HepG2 (cell line): Measurements from ENCODE around the gene TSPAN12. TPM values are rescaled to one million over a fixed set of nuclear protein-coding genes. Genes with fewer than 3 reads are reported as not detected.

Experiments
- ATAC-seq: fragments of 200-7000 bp; cut with Tn5 transposase; 3 replicates; pipeline ENCODE4 v1.9.1; 2020; ENCODE audit warnings: mild to moderate bottlenecking, moderate library complexity
- BruUV-seq: library from RNA; stranded (reverse); fragments of 400-500 nt; replicated peaks from 2 replicates; lab custom pipeline; 2021; lab: Mats Ljungman, UMichigan
- CTCF ChIA-PET: fragments of 300-600 bp; formaldehyde crosslinking; extraction: SDS; loops from one replicate; lab custom pipeline; 2021; ENCODE audit warnings: low total read pairs, inconsistent platforms, low intra/inter-chr PET ratio; lab: Yijun Ruan, JAX
- POLR2A ChIA-PET: fragments of 350-600 bp; sonication (Branson Sonifier 250); formaldehyde crosslinking; loops from one replicate; lab custom pipeline; 2020; ENCODE audit warnings: antibody characterized with exemption, inconsistent platforms; lab: Yijun Ruan, JAX
- DNase-seq: peaks from one replicate; pipeline ENCODE4 v3.0.0-alpha.2; 2015; ENCODE audit warnings: low spot score
- FAIRE-seq: peaks from 3 replicates; lab custom pipeline; 2011; peaks lifted over from hg19 to GRCh38; lab: Jason Lieb, UNC
- H2AFZ ChIP-seq: one replicate; pipeline ENCODE4 v1.6.1; 2011; ENCODE audit warnings: low read length, inconsistent platforms
- H3K27ac ChIP-seq: fragments of 300-600 bp; 3 replicates; pipeline ENCODE4 v1.8.0; 2011; ENCODE audit warnings: mixed run types, mild to moderate bottlenecking, mixed read lengths, low read length, inconsistent platforms; ENCODE audit not compliant: insufficient read depth; ENCODE audit errors: extremely low read length
- H3K27me3 ChIP-seq, 2 experiments: fragments of 200-600 bp in 1 of 2; 2 replicates in 1 of 2; 3 replicates in 1 of 2; pipeline versions ENCODE4 v1.6.0 to v1.8.0; 2011; ENCODE audit warnings: low read length in 2 of 2, mild to moderate bottlenecking in 2 of 2, moderate library complexity in 2 of 2, inconsistent platforms in 1 of 2; ENCODE audit not compliant: insufficient read depth in 2 of 2, control insufficient read depth in 1 of 2
- H3K36me3 ChIP-seq, 2 experiments: fragments of 200-600 bp in 1 of 2; replicated peaks in 1 of 2; 2 replicates in 1 of 2; 3 replicates in 1 of 2; pipeline versions ENCODE4 v1.5.1 to v1.8.0; 2011; ENCODE audit warnings: low read length in 2 of 2, inconsistent platforms in 1 of 2; ENCODE audit not compliant: insufficient read depth in 2 of 2, control insufficient read depth in 1 of 2
- H3K4me1 ChIP-seq: 2 replicates; pipeline ENCODE4 v1.5.1; 2012; ENCODE audit warnings: low read length, inconsistent platforms; ENCODE audit not compliant: insufficient read depth
- H3K4me2 ChIP-seq: 2 replicates; pipeline ENCODE4 v1.6.0; 2011; ENCODE audit warnings: low read depth, low read length, inconsistent platforms
- H3K4me3 ChIP-seq, 3 experiments: fragments of 200-600 bp in 1 of 3; sonication (generic), shearing (Covaris generic) in 1 of 3; replicated peaks in 1 of 3; 2 replicates each; pipeline ENCODE4 v1.5.1; 2011 to 2016; ENCODE audit warnings: low read length in 3 of 3, inconsistent platforms in 2 of 3, low read depth in 2 of 3, mild to moderate bottlenecking in 2 of 3, control low read depth in 1 of 3, mixed read lengths in 1 of 3; ENCODE audit not compliant: insufficient read depth in 1 of 3
- H3K79me2 ChIP-seq: one replicate; pipeline ENCODE4 v1.6.1; 2011; ENCODE audit warnings: low read length, inconsistent platforms; ENCODE audit not compliant: insufficient read depth
- H3K9ac ChIP-seq: 2 replicates; pipeline ENCODE4 v1.6.0; 2011; ENCODE audit warnings: mild to moderate bottlenecking, low read depth, low read length, inconsistent platforms; ENCODE audit not compliant: insufficient read depth
- H3K9me3 ChIP-seq: 2 replicates; pipeline ENCODE4 v1.5.1; 2012; ENCODE audit warnings: mild to moderate bottlenecking, low read length
- H4K20me1 ChIP-seq: 2 replicates; pipeline ENCODE4 v1.6.0; 2011; ENCODE audit warnings: inconsistent platforms, mild to moderate bottlenecking, low read length, moderate library complexity; ENCODE audit not compliant: insufficient read depth
- ARNT2 ChIP-seq: sonication (generic); formaldehyde crosslinking; IDR thresholded peaks from 2 replicates; pipeline ENCODE4 v1.8.0; 2022; ENCODE audit warnings: mild to moderate bottlenecking, low read depth, missing genetic modification reagents, moderate library complexity
- EHMT2 ChIP-seq: fragments of 200-600 bp; sonication (generic); IDR thresholded peaks from 2 replicates; pipeline ENCODE4 v1.7.0; 2017; ENCODE audit warnings: antibody characterized with exemption, low read depth, low read length, borderline replicate concordance
- ZNF234 ChIP-seq: sonication (generic); formaldehyde crosslinking; conservative IDR thresholded peaks from 2 replicates; pipeline ENCODE4 v1.5.1; 2020; ENCODE audit warnings: mild to moderate bottlenecking, missing genetic modification reagents
- ZNF556 ChIP-seq: sonication (generic); formaldehyde crosslinking; IDR thresholded peaks from 2 replicates; pipeline ENCODE4 v1.4.0; 2020; ENCODE audit warnings: mild to moderate bottlenecking, missing genetic modification reagents, borderline replicate concordance
- ZNF841 ChIP-seq: sonication (generic); formaldehyde crosslinking; IDR thresholded peaks from 2 replicates; pipeline ENCODE4 v1.8.1; 2023; ENCODE audit warnings: missing genetic modification reagents, borderline replicate concordance
- WGBS: methylation state at CpG from one replicate; pipeline ENCODE4 v1.1.6; 2017; ENCODE audit warnings: low lambda C conversion rate; 5-methylcytosine and 5-hydroxymethylcytosine counted together
- in situ Hi-C: cut with HindIII; loops from 2 replicates; pipeline ENCODE4 v1.10.0; 2017; ENCODE audit warnings: low pct_unique_long_range_greater_than_20kb; ENCODE audit not compliant: extremely low pct_ligation_motif_present
- intact Hi-C: fragments of 100-400 bp; cut with micrococcal nuclease; formaldehyde crosslinking; loops from one replicate; pipeline ENCODE4 v1.10.0; 2022; ENCODE audit not compliant: unreplicated experiment
- polyA plus RNA-seq, 8 experiments: library from polyadenylated mRNA; depleted of rRNA in 3 of 8; stranded (reverse) in 7 of 8; unstranded in 1 of 8; fragments of >200 nt; fragmentation: Illumina TruSeq in 4 of 8; extraction: Trizol in 4 of 8; gene quantifications; 2 replicates each; pipeline versions ENCODE4 v1.2.1 to v1.2.3, GENCODE V29; 2011 to 2016; ENCODE audit warnings: low read depth in 4 of 8, missing spikeins in 1 of 8, mixed read lengths in 1 of 8; ENCODE audit not compliant: insufficient read depth in 1 of 8
- total RNA-seq, 5 experiments: library from RNA; depleted of rRNA; stranded (reverse); fragments of >200 nt; fragmentation: Illumina TruSeq; extraction: Trizol; gene quantifications; 2 replicates each; pipeline ENCODE4 v1.2.3, GENCODE V29; 2016; ENCODE audit warnings: low read depth in 1 of 5
- TF ChIP-seq, protein P1 (sequence below): IDR thresholded peaks from 2 replicates; pipeline ENCODE4 v1.6.1; 2012; ENCODE audit warnings: low read depth, low read length, improper control_type of control experiment
- TF ChIP-seq, protein P2 (sequence below): IDR thresholded peaks from 2 replicates; pipeline ENCODE4 v1.6.1; 2012; ENCODE audit warnings: low read length, improper control_type of control experiment
- TF ChIP-seq, protein P3 (sequence below): IDR thresholded peaks from 2 replicates; pipeline ENCODE4 v1.6.1; 2016; ENCODE audit warnings: mild to moderate bottlenecking
- TF ChIP-seq, protein P4 (sequence below): sonication (generic); formaldehyde crosslinking; IDR thresholded peaks from 2 replicates; pipeline ENCODE4 v1.5.0; 2020; ENCODE audit warnings: missing genetic modification reagents, mild to moderate bottlenecking, borderline replicate concordance

Gene TSPAN12
- total and polyA plus RNA-seq, 2 of the 13 experiments (the other 11 are each of a cell fraction or from before 2014, with no cell fraction given): 0.48 to 0.95 TPM

DNA sequence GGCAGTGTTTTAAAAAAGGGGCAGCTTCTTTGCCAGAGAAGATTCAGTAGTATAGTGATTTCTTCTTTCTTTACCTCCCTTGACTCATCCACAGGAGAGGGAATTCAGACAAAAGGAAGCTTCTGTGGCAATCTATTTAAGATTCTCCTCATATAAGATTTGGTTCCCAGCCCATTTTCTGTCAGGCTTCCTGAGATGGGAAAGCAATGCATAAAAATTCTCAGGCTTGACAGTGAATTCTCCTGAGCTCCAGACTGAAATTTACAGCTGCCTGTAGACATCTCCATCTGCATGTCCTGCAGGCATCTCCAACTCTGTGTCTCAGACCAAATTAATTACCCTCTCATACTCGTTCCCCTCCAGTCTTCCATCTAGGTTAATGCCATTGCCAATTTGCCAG lies 72.8 kb downstream of the TSPAN12 start:
- no peak overlapping the region for H3K4me2 ChIP-seq
- FAIRE-seq (no peak), DNase-seq (no peak), ATAC-seq (no peak)
- no peak overlapping the region for H3K27ac ChIP-seq
- no peak overlapping the region for H3K4me3 ChIP-seq
- no peaks in the 10 kb centered on the region for H3K79me2 ChIP-seq
- no peaks in the 10 kb centered on the region for H3K9me3 ChIP-seq
- ChIA-PET POLR2A (no interaction called here), CTCF (no interaction called here)
- no peak overlapping the region for H3K9ac ChIP-seq
- in situ Hi-C loops: no loop called here
- H3K27me3 ChIP-seq: peaks cover 0 to 6% of the 10 kb centered on the region in 2 experiments; a peak in 1 of 5 replicates
- no peak overlapping the region for H2AFZ ChIP-seq
- H3K36me3 ChIP-seq: no peaks in the 10 kb centered on the region
- WGBS: 6% methylated on average over 1 of the region's 1 CpG
- H4K20me1 ChIP-seq: no peaks in the 10 kb centered on the region
- BruUV-seq: no TSS peak
- TF ChIP-seq ZNF234 (CRISPR knock-in tag) (no peak), EHMT2 (no peak), ZNF556 (CRISPR knock-in tag) (no peak), ARNT2 (CRISPR knock-in tag) (no peak), ZNF841 (no peak)
- TF ChIP-seq, protein P1, sequence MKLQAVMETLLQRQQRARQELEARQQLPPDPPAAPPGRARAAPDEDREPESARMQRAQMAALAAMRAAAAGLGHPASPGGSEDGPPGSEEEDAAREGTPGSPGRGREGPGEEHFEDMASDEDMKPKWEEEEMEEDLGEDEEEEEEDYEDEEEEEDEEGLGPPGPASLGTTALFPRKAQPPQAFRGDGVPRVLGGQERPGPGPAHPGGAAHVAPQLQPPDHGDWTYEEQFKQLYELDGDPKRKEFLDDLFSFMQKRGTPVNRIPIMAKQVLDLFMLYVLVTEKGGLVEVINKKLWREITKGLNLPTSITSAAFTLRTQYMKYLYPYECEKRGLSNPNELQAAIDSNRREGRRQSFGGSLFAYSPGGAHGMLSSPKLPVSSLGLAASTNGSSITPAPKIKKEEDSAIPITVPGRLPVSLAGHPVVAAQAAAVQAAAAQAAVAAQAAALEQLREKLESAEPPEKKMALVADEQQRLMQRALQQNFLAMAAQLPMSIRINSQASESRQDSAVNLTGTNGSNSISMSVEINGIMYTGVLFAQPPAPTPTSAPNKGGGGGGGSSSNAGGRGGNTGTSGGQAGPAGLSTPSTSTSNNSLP: no peak
- TF ChIP-seq, protein P2, sequence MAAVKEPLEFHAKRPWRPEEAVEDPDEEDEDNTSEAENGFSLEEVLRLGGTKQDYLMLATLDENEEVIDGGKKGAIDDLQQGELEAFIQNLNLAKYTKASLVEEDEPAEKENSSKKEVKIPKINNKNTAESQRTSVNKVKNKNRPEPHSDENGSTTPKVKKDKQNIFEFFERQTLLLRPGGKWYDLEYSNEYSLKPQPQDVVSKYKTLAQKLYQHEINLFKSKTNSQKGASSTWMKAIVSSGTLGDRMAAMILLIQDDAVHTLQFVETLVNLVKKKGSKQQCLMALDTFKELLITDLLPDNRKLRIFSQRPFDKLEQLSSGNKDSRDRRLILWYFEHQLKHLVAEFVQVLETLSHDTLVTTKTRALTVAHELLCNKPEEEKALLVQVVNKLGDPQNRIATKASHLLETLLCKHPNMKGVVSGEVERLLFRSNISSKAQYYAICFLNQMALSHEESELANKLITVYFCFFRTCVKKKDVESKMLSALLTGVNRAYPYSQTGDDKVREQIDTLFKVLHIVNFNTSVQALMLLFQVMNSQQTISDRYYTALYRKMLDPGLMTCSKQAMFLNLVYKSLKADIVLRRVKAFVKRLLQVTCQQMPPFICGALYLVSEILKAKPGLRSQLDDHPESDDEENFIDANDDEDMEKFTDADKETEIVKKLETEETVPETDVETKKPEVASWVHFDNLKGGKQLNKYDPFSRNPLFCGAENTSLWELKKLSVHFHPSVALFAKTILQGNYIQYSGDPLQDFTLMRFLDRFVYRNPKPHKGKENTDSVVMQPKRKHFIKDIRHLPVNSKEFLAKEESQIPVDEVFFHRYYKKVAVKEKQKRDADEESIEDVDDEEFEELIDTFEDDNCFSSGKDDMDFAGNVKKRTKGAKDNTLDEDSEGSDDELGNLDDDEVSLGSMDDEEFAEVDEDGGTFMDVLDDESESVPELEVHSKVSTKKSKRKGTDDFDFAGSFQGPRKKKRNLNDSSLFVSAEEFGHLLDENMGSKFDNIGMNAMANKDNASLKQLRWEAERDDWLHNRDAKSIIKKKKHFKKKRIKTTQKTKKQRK: no peak
- TF ChIP-seq, protein P3, sequence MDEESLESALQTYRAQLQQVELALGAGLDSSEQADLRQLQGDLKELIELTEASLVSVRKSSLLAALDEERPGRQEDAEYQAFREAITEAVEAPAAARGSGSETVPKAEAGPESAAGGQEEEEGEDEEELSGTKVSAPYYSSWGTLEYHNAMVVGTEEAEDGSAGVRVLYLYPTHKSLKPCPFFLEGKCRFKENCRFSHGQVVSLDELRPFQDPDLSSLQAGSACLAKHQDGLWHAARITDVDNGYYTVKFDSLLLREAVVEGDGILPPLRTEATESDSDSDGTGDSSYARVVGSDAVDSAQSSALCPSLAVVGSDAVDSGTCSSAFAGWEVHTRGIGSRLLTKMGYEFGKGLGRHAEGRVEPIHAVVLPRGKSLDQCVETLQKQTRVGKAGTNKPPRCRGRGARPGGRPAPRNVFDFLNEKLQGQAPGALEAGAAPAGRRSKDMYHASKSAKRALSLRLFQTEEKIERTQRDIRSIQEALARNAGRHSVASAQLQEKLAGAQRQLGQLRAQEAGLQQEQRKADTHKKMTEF (CRISPR knock-in tag): no peak
- TF ChIP-seq, protein P4, sequence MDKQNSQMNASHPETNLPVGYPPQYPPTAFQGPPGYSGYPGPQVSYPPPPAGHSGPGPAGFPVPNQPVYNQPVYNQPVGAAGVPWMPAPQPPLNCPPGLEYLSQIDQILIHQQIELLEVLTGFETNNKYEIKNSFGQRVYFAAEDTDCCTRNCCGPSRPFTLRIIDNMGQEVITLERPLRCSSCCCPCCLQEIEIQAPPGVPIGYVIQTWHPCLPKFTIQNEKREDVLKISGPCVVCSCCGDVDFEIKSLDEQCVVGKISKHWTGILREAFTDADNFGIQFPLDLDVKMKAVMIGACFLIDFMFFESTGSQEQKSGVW: no peak
- no peaks in the 10 kb centered on the region for H3K4me1 ChIP-seq
- intact Hi-C loops: no loop called here
